Lung (tissue), 12 donors: Measurements from ENCODE around the gene CLCN4. TPM values are rescaled to one million over a fixed set of nuclear protein-coding genes. Genes with fewer than 3 reads are reported as not detected.

ENCODE experiments used
- ATAC-seq: fragments of 200-7000 bp; cut with Tn5 transposase; one replicate; pipeline ENCODE4 v1.9.1; 2020; ENCODE audit warnings: moderate number of reproducible peaks; ENCODE audit not compliant: insufficient read depth, low FRiP score
- DNase-seq, 3 donors: peaks; one replicate each; pipeline ENCODE4 v3.0.0-alpha.2; 2013 to 2017
- H3K27ac ChIP-seq, 2 donors: one replicate each; pipeline ENCODE4 v1.5.1; 2013; ENCODE audit warnings: mild to moderate bottlenecking in 2 of 2, moderate library complexity in 2 of 2, control low read depth in 1 of 2, inconsistent platforms in 1 of 2, low read depth in 1 of 2, low read length in 1 of 2
- H3K27me3 ChIP-seq, 3 donors: one replicate each; pipeline ENCODE4 v1.5.1; 2013; ENCODE audit warnings: low read length in 2 of 3; ENCODE audit not compliant: control insufficient read depth in 3 of 3, insufficient read depth in 3 of 3
- H3K36me3 ChIP-seq, 4 donors: one replicate each; pipeline ENCODE4 v1.5.1; 2013; ENCODE audit warnings: low read length in 4 of 4, mild to moderate bottlenecking in 1 of 4, moderate library complexity in 1 of 4; ENCODE audit not compliant: control insufficient read depth in 4 of 4, insufficient read depth in 4 of 4
- H3K4me1 ChIP-seq, 5 donors: one replicate each; pipeline ENCODE4 v1.5.1; 2013; ENCODE audit warnings: low read length in 5 of 5, mild to moderate bottlenecking in 2 of 5, moderate library complexity in 1 of 5; ENCODE audit not compliant: control insufficient read depth in 5 of 5, insufficient read depth in 5 of 5
- H3K4me3 ChIP-seq: one replicate; pipeline ENCODE4 v1.5.1; 2013; ENCODE audit warnings: mild to moderate bottlenecking, control low read depth, moderate library complexity
- H3K9ac ChIP-seq, 2 donors: one replicate each; pipeline ENCODE4 v1.5.1; 2013; ENCODE audit warnings: low read length in 2 of 2, control low read depth in 1 of 2; ENCODE audit not compliant: insufficient read depth in 1 of 2
- H3K9me3 ChIP-seq, 4 donors: one replicate each; pipeline ENCODE4 v1.5.1; 2013; ENCODE audit warnings: low read length in 3 of 4, mild to moderate bottlenecking in 1 of 4, moderate library complexity in 1 of 4; ENCODE audit not compliant: control insufficient read depth in 4 of 4, insufficient read depth in 3 of 4
- WGBS, 2 donors: extraction: QIAGEN DNeasy Blood & Tissue Kit; methylation state at CpG; one replicate each; pipeline ENCODE4 v1.1.7; 2013; 5-methylcytosine and 5-hydroxymethylcytosine counted together
- polyA plus RNA-seq, 2 donors: library from polyadenylated mRNA; stranded (reverse); fragments of 200-250 nt; gene quantifications; one replicate each; pipeline ENCODE4 v1.2.1, GENCODE V29; 2013
- total RNA-seq, 2 donors: library from RNA; depleted of rRNA in 1 of 2; stranded (reverse); fragments of >200 nt in 1 of 2; gene quantifications; one replicate each; pipeline ENCODE4 v1.2.1, GENCODE V29; 2014 to 2021
- TF ChIP-seq, protein P1 (sequence below): IDR thresholded peaks from 2 replicates; pipeline ENCODE4 v1.5.1; 2012; ENCODE audit warnings: mild to moderate bottlenecking; ENCODE audit errors: control extremely low read depth, extremely low read depth
- donor health status: control.
- donor health status: control.
- donor health status: Bipolar disorder and iron deficiency.
- donor health status: healthy.
- donor health status: DM: yes; HTN: yes; CAD: no.

The CLCN4 gene
- total and polyA plus RNA-seq, 4 donors = 2.1 to 11.3 (median 5.8) TPM

DNA sequence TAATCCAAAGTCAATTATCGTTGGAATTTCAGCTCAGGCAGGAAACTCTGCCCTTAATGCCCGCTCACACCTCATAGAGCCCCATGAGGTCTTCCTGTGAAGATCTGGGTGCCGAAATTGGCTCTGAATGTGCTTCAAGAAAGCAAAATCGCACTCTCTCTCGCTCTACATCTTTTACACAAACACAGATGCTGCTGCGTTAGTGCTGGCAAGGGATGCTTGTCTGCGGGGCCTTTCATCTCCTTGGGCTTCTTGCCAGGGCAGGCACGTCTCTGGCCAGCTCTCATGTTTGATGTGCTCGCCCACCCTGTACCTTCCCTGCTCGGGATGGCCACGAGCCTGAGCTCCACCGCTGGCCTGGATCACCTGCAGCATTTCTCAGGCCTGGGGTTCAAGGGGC is 66.5 kb downstream of the CLCN4 start:
- DNase-seq (no peak), ATAC-seq (no peak)
- 68 to 84% methylated on average over 12 of the region's 12 CpGs for WGBS, 2 donors
- Histone ChIP-seq H3K36me3 (peaks cover 0 to 2% (median 0%) of the 10 kb centered on the region in 4 donors), H3K4me3 (no peak overlapping the region), H3K9me3 (peaks cover 0 to 4% (median 0%) of the 10 kb centered on the region in 4 donors), H3K27ac (no peak overlapping the region), H3K27me3 (peaks cover 0 to 7% (median 0%) of the 10 kb centered on the region in 3 donors), H3K9ac (no peak overlapping the region), H3K4me1 (no peaks in the 10 kb centered on the region)
- TF ChIP-seq, protein P1, sequence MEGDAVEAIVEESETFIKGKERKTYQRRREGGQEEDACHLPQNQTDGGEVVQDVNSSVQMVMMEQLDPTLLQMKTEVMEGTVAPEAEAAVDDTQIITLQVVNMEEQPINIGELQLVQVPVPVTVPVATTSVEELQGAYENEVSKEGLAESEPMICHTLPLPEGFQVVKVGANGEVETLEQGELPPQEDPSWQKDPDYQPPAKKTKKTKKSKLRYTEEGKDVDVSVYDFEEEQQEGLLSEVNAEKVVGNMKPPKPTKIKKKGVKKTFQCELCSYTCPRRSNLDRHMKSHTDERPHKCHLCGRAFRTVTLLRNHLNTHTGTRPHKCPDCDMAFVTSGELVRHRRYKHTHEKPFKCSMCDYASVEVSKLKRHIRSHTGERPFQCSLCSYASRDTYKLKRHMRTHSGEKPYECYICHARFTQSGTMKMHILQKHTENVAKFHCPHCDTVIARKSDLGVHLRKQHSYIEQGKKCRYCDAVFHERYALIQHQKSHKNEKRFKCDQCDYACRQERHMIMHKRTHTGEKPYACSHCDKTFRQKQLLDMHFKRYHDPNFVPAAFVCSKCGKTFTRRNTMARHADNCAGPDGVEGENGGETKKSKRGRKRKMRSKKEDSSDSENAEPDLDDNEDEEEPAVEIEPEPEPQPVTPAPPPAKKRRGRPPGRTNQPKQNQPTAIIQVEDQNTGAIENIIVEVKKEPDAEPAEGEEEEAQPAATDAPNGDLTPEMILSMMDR = no peak

DNA sequence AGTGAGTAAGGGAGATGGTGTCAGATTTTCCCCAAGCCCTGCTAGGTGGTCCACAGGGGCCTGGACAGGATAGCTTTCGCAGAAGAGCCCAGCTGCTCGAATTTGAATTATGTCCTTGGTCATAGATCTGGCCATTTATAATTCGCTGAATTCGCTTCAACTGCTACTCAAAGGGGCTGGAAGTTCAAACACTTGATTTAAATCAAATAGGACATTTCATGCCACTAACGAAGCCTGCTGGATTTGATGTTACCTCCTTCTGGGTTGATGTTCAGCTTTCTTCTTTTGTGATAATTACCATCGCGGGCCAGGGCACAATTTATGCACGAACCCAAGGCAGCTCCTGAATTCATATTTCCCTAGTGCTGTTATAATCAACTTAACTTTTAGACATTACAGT is 67.0 kb downstream of the CLCN4 start:
- Histone ChIP-seq H3K9me3 (peaks cover 0 to 4% (median 0%) of the 10 kb centered on the region in 4 donors), H3K4me3 (no peak overlapping the region)
- 79 to 94% methylated on average over 8 of the region's 8 CpGs for WGBS, 2 donors

DNA sequence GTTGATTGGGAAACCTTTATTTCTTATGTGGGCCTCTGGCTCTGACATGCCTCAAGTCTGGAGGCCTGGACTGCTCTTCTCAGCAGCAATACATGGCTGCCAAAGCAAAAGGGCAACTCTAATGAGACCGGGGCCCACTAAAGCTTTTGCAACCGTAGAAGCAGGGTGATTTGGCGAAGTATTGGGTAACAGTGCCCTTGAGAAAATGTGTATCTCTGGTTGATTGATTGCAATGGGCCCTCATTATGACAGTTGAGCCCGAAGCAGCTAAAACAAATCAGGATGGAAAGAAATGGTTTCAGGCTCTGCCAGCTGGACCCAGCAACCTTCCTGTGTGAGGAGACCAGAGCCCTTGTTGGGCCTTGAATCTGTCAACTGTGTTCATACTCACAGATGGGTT is 73.4 kb downstream of the CLCN4 start:
- H3K36me3 ChIP-seq = no peaks in the 10 kb centered on the region
- ATAC-seq = no peak
- no peak overlapping the region for H3K9ac ChIP-seq
- TF ChIP-seq, protein P1 = no peak
- DNase-seq = no peak
- no peak overlapping the region for H3K4me3 ChIP-seq
- H3K27me3 ChIP-seq = peaks cover 0 to 14% (median 7%) of the 10 kb centered on the region in 3 donors
- H3K9me3 ChIP-seq = peaks cover 0 to 4% (median 0%) of the 10 kb centered on the region in 4 donors
- 69 to 82% methylated on average over 4 of the region's 4 CpGs for WGBS, 2 donors
- H3K4me1 ChIP-seq = peaks cover 0 to 3% (median 0%) of the 10 kb centered on the region in 5 donors
- H3K27ac ChIP-seq = no peak overlapping the region

More for the DNA sequence above, 67.0 kb downstream of the CLCN4 start:
- peaks cover 0 to 2% (median 0%) of the 10 kb centered on the region in 4 donors for H3K36me3 ChIP-seq
- no peak for DNase-seq
- no peak overlapping the region for H3K27ac ChIP-seq
- H3K9ac ChIP-seq = no peak overlapping the region
- H3K27me3 ChIP-seq = peaks cover 0 to 5% (median 0%) of the 10 kb centered on the region in 3 donors
- TF ChIP-seq, protein P1 = no peak
- ATAC-seq = no peak
- H3K4me1 ChIP-seq = no peaks in the 10 kb centered on the region

DNA sequence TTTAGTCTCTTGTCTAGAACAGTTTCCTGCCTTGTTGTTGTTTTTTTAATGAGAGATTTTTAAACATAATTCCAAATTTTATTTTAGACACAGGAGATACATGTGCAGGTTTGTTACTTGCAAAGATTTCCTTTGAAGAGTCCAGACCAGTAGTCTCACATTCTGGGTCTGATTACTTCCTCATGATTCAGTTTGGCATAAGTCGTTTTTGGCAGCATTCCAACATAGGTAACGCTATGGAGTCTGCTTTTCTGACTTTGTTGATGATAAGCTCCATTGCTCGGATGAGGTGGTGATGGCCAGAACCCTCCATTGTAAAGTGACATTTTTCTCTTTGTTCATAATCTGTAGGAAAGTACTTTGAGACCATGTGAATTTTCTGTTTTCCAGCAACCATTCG is 74.7 kb downstream of the CLCN4 start:
- Histone ChIP-seq H3K27ac (no peak overlapping the region), H3K9me3 (peaks cover 0 to 4% (median 0%) of the 10 kb centered on the region in 4 donors), H3K4me1 (peaks cover 0 to 3% (median 0%) of the 10 kb centered on the region in 5 donors), H3K4me3 (no peak overlapping the region), H3K36me3 (no peaks in the 10 kb centered on the region), H3K9ac (no peak overlapping the region), H3K27me3 (peaks cover 0 to 14% (median 10%) of the 10 kb centered on the region in 3 donors)
- ATAC-seq = no peak
- no peak for DNase-seq
- TF ChIP-seq, protein P1 = no peak
- 58 to 61% methylated on average over 4 of the region's 4 CpGs for WGBS, 2 donors
